Measurements from ENCODE around the gene TMEM247. TPM values are rescaled to one million over a fixed set of nuclear protein-coding genes. Genes with fewer than 3 reads are reported as not detected.

TMEM247 gene
- total and polyA plus RNA-seq, 2 donors (not counting 3 experiments of a cell fraction or from before 2014, with no cell fraction given): not detected

DNA sequence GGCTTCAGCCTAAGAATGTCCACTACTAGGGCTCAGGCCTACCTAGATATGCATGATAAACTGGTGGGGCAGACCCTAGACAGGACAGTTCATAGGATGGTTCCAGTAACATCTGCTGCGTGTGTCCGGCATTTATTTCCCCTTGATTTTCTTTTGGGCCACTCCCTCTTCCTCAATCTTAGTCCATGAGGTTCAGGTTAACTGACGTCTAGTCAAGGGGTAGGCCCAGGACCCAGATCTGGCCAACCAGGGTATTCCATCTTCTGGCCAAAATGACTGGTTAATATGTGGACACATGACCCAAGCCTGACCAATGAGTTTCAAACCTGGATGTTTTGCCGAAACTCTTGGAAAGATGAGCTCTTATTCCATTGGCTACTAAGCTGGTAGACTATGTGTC lies 15.2 kb downstream of the TMEM247 start:
- no peaks in the 10 kb centered on the region for H3K79me2 ChIP-seq (ENCODE audit: control insufficient read depth, insufficient read depth, low read length)
- no peak overlapping the region for H3K4me2 ChIP-seq (ENCODE audit: insufficient read depth, low read length)
- no peak overlapping the region for H2AFZ ChIP-seq (ENCODE audit: low read depth, low read length)
- DNase-seq (ENCODE audit: low read depth, low spot score) (no peak), FAIRE-seq (no peak)
- H3K27ac ChIP-seq (ENCODE audit: insufficient read depth, low read depth, low read length): no peak overlapping the region
- H3K27me3 ChIP-seq (ENCODE audit: control insufficient read depth in 2 of 2, insufficient read depth in 2 of 2, low read length in 2 of 2): no peaks in the 10 kb centered on the region
- intact Hi-C loops (cut with micrococcal nuclease): no loop called here
- no peak for TF ChIP-seq MYC (IDR thresholded peaks at IDR 0.05; ENCODE audit: low read depth, low read length)
- no TSS peak for BruUV-seq (replicated peaks)
- peaks cover 6% of the 10 kb centered on the region for H3K4me1 ChIP-seq (ENCODE audit: control insufficient read depth, extremely low read depth, insufficient read depth, low read length)
- POLR2A ChIA-PET: no interaction called here
- no peaks in the 10 kb centered on the region for H3K9me3 ChIP-seq (replicated peaks; ENCODE audit: control insufficient read depth, insufficient read depth, low read length)
- no peaks in the 10 kb centered on the region for H3K9me1 ChIP-seq (replicated peaks; ENCODE audit: control insufficient read depth, extremely low read depth, insufficient read depth, low read length)
- no peak overlapping the region for H3K9ac ChIP-seq (replicated peaks; ENCODE audit: extremely low read depth, insufficient read depth, low read length)
- H4K20me1 ChIP-seq (replicated peaks; ENCODE audit: control insufficient read depth, extremely low read depth, insufficient read depth, low read length): no peaks in the 10 kb centered on the region
- CTCF ChIA-PET: no interaction called here
- no peaks in the 10 kb centered on the region for H3K36me3 ChIP-seq (ENCODE audit: control insufficient read depth in 2 of 2, extremely low read depth in 1 of 2, insufficient read depth in 2 of 2, low read length in 2 of 2)
- dilution Hi-C loops (cut with MboI; ENCODE audit: extremely low pct_ligation_motif_present, low sequenced_read_pairs): no loop called here
- H3K4me3 ChIP-seq (replicated peaks in 1 of 3; ENCODE audit: insufficient read depth in 1 of 3, low read depth in 1 of 3, low read length in 3 of 3): no peak overlapping the region

DNA sequence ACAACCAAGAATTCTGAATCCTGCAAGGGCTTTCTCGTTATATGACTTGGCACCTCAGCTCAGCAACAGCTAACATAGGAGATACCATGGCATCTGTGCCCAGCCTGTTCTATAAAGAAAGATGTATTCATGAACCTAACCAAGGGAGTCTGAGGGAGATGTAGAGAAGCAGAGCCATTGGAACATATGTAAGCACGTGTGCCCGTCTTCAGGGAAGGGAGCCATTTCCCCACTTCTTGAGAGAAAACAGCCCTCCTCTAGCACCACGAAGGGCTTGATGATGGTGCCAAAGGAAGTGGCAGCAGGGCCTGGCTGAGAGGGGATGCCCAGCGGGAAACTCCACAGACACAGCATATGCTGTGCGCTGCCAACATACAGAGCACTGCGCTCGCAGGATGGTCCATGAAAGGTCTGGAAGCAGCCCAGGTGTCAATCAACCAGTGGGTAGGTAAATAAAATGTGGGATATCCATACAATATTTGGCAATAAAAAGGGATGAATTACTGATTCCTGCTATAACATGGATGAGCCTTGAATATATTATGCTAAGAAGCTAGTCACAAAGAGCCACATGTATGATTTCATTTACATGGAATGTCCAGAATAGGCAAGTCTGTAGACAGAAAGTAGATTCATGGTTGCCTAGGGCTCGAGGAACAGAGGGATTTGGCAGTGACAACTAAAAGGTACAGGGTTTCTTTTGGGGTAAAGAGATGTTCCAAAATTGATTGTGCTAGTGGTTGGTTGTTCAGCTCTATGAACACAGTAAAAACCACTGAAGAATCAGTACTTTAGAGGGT lies 16.1 kb downstream of the TMEM247 start:
- no peak overlapping the region for H3K9ac ChIP-seq (replicated peaks; ENCODE audit: extremely low read depth, insufficient read depth, low read length)
- H3K9me1 ChIP-seq (replicated peaks; ENCODE audit: control insufficient read depth, extremely low read depth, insufficient read depth, low read length): no peaks in the 10 kb centered on the region
- H3K27ac ChIP-seq (ENCODE audit: insufficient read depth, low read depth, low read length): no peak overlapping the region
- H3K36me3 ChIP-seq (ENCODE audit: control insufficient read depth in 2 of 2, extremely low read depth in 1 of 2, insufficient read depth in 2 of 2, low read length in 2 of 2): no peaks in the 10 kb centered on the region
- H3K79me2 ChIP-seq (ENCODE audit: control insufficient read depth, insufficient read depth, low read length): no peaks in the 10 kb centered on the region
- POLR2A ChIA-PET: no interaction called here
- no TSS peak for BruUV-seq (replicated peaks)
- TF ChIP-seq JUN (IDR thresholded peaks at IDR 0.05; ENCODE audit: borderline replicate concordance, insufficient read depth, insufficient read length, low read depth): no peak
- TF ChIP-seq EZH2 (IDR thresholded peaks at IDR 0.05; ENCODE audit: borderline replicate concordance, low read depth, low read length, severe bottlenecking): no peak
- no peak for TF ChIP-seq MYC (IDR thresholded peaks at IDR 0.05; ENCODE audit: low read depth, low read length)
- TF ChIP-seq, protein P1, sequence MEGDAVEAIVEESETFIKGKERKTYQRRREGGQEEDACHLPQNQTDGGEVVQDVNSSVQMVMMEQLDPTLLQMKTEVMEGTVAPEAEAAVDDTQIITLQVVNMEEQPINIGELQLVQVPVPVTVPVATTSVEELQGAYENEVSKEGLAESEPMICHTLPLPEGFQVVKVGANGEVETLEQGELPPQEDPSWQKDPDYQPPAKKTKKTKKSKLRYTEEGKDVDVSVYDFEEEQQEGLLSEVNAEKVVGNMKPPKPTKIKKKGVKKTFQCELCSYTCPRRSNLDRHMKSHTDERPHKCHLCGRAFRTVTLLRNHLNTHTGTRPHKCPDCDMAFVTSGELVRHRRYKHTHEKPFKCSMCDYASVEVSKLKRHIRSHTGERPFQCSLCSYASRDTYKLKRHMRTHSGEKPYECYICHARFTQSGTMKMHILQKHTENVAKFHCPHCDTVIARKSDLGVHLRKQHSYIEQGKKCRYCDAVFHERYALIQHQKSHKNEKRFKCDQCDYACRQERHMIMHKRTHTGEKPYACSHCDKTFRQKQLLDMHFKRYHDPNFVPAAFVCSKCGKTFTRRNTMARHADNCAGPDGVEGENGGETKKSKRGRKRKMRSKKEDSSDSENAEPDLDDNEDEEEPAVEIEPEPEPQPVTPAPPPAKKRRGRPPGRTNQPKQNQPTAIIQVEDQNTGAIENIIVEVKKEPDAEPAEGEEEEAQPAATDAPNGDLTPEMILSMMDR (IDR thresholded peaks at IDR 0.05; ENCODE audit: extremely low read depth in 1 of 2, insufficient read depth in 1 of 2, low read depth in 1 of 2, low read length in 2 of 2): no peak
- no peak for TF ChIP-seq FOS (IDR thresholded peaks at IDR 0.05; ENCODE audit: borderline replicate concordance, insufficient read depth, low read length)
- no peak for TF ChIP-seq POLR2AphosphoS5 (IDR thresholded peaks at IDR 0.05; ENCODE audit: insufficient read depth, low read depth, low read length)
- TF ChIP-seq GATA2 (IDR thresholded peaks at IDR 0.05; ENCODE audit: insufficient read depth, insufficient read length, low read depth, low read length): no peak
- TF ChIP-seq POLR2A (IDR thresholded peaks at IDR 0.05; ENCODE audit: low read depth, low read length): no peak
- TF ChIP-seq, protein P2, sequence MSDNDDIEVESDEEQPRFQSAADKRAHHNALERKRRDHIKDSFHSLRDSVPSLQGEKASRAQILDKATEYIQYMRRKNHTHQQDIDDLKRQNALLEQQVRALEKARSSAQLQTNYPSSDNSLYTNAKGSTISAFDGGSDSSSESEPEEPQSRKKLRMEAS (IDR thresholded peaks at IDR 0.05; ENCODE audit: insufficient read depth, insufficient read length): no peak
- no peaks in the 10 kb centered on the region for H4K20me1 ChIP-seq (replicated peaks; ENCODE audit: control insufficient read depth, extremely low read depth, insufficient read depth, low read length)
- FAIRE-seq (no peak), DNase-seq (ENCODE audit: low read depth, low spot score) (no peak)
- dilution Hi-C loops (cut with MboI; ENCODE audit: extremely low pct_ligation_motif_present, low sequenced_read_pairs): no loop called here
- H3K9me3 ChIP-seq (replicated peaks; ENCODE audit: control insufficient read depth, insufficient read depth, low read length): no peaks in the 10 kb centered on the region
- H3K4me2 ChIP-seq (ENCODE audit: insufficient read depth, low read length): no peak overlapping the region
- H3K4me3 ChIP-seq (replicated peaks in 1 of 3; ENCODE audit: insufficient read depth in 1 of 3, low read depth in 1 of 3, low read length in 3 of 3): no peak overlapping the region
- CTCF ChIA-PET: interaction anchor here (0.9 kb wide), 1 partner anchor 21 kb away, joined by 3 read pairs; no protein-coding TSS in a partner anchor
- H3K27me3 ChIP-seq (ENCODE audit: control insufficient read depth in 2 of 2, insufficient read depth in 2 of 2, low read length in 2 of 2): no peaks in the 10 kb centered on the region
- peaks cover 9% of the 10 kb centered on the region for H3K4me1 ChIP-seq (ENCODE audit: control insufficient read depth, extremely low read depth, insufficient read depth, low read length)
- no peak overlapping the region for H2AFZ ChIP-seq (ENCODE audit: low read depth, low read length)
- intact Hi-C loops (cut with micrococcal nuclease): no loop called here
